PFSK-1 (cell line): ENCODE measurements around the gene BAG5.

Source experiments
- FOXP2 ChIP-seq: optimal IDR thresholded peaks from 2 replicates; pipeline ENCODE3; 2011; ENCODE audit warnings: borderline replicate concordance, control low read depth, inconsistent platforms; ENCODE audit not compliant: insufficient read depth; ENCODE audit errors: extremely low read length, extremely low read depth
- POLR2AphosphoS5 ChIP-seq: IDR thresholded peaks from 2 replicates; pipeline ENCODE4 v1.6.1; 2012; ENCODE audit warnings: low read depth, mild to moderate bottlenecking, control low read depth, low read length, moderate library complexity
- SIN3A ChIP-seq: IDR thresholded peaks from 2 replicates; pipeline ENCODE4 v1.6.1; 2012; ENCODE audit warnings: mild to moderate bottlenecking, low read length, moderate library complexity, borderline replicate concordance; ENCODE audit not compliant: insufficient read depth
- TAF1 ChIP-seq: IDR thresholded peaks from 2 replicates; pipeline ENCODE4 v1.6.1; 2012; ENCODE audit warnings: low read length, control low read depth, borderline replicate concordance; ENCODE audit not compliant: insufficient read depth
- TF ChIP-seq, protein P1 (sequence below), 2 experiments: IDR thresholded peaks; 2 replicates each; pipeline versions ENCODE4 v1.6.1 to v1.8.0; 2011 to 2012; ENCODE audit warnings: low read depth in 2 of 2, low read length in 2 of 2, control low read depth in 1 of 2, inconsistent platforms in 1 of 2, mild to moderate bottlenecking in 1 of 2, moderate library complexity in 1 of 2; ENCODE audit not compliant: insufficient read depth in 1 of 2

The BAG5 gene

DNA sequence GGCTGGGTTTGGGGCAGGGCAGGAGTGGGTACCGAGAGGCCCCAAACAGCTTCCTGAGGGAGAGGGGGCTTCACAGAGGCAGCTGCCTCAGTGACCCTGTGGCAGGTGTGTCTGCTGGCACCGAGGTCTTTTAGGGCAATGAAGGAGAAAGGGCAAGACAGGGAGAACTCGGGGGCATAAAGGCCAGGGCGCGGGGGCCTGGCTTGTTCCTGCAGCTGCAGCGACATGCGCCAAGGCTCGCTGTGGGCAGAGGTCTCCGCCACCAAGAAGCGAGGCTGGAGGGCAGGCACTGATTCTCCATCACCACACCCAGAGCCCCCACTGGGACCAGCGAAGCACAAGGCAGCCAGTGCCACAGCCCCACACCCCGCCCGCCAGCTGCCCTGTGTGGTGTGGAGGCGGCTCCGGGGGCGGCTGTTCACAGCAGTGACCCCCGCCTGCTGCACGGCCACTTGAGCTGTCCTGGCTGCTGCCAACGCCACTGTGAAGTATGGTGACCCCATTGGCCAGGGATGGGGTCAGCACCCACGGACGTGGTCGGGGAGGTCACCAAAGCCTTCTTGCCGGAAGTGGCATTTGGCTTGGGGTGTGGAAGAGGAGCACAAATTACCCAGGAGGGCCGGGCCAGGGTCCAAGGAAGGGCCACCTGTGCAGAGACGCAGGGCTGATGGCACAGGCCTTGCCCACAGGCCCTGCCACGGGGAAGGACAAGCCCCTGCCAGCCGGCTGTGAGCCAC is 16.4 kb downstream of the BAG5 start:
- no peak for TF ChIP-seq POLR2AphosphoS5
- TF ChIP-seq FOXP2 = no peak
- TF ChIP-seq, protein P1, sequence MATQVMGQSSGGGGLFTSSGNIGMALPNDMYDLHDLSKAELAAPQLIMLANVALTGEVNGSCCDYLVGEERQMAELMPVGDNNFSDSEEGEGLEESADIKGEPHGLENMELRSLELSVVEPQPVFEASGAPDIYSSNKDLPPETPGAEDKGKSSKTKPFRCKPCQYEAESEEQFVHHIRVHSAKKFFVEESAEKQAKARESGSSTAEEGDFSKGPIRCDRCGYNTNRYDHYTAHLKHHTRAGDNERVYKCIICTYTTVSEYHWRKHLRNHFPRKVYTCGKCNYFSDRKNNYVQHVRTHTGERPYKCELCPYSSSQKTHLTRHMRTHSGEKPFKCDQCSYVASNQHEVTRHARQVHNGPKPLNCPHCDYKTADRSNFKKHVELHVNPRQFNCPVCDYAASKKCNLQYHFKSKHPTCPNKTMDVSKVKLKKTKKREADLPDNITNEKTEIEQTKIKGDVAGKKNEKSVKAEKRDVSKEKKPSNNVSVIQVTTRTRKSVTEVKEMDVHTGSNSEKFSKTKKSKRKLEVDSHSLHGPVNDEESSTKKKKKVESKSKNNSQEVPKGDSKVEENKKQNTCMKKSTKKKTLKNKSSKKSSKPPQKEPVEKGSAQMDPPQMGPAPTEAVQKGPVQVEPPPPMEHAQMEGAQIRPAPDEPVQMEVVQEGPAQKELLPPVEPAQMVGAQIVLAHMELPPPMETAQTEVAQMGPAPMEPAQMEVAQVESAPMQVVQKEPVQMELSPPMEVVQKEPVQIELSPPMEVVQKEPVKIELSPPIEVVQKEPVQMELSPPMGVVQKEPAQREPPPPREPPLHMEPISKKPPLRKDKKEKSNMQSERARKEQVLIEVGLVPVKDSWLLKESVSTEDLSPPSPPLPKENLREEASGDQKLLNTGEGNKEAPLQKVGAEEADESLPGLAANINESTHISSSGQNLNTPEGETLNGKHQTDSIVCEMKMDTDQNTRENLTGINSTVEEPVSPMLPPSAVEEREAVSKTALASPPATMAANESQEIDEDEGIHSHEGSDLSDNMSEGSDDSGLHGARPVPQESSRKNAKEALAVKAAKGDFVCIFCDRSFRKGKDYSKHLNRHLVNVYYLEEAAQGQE (IDR thresholded peaks at IDR 0.05; ENCODE audit: insufficient read depth in 1 of 2, low read depth in 2 of 2, low read length in 2 of 2) = no peak
- TF ChIP-seq SIN3A = no peak
- no peak for TF ChIP-seq TAF1

DNA sequence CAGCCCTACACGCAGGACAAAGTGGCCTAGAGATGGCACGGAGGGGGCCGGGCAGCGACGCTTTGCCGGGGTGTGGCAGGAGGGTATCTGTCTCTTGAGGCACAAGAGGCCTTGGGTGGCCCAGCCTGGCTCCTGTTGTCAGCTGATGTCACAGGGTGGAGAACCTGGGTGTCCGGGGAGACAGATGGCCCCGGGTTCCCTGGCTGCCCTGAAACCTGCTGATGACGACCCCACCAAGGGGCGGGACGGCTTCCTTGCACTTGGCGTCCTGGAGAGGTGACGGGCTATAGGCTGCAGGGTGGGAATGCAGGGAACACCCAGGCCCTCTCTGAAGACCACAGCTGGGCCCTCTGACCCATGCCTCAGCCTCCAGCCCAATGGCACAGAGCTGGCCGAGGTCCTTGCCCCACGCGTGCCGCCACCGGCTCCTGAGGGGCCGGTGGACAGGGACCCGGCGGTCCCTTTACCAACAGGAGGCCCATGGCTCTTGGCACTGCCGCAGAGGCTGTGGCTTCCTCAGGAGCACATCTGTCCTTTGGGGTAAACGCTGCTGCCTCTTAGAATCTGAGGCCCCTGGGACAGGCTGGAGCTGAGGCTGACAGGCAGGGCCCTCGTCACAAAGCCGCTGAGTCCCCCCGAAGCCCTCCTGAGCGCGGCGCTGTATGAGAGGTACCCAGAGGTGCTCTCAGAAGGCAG is 17.1 kb downstream of the BAG5 start:
- TF ChIP-seq POLR2AphosphoS5 = no peak
- TF ChIP-seq TAF1 = no peak
- no peak for TF ChIP-seq FOXP2
- TF ChIP-seq, protein P1 (IDR thresholded peaks at IDR 0.05; ENCODE audit: insufficient read depth in 1 of 2, low read depth in 2 of 2, low read length in 2 of 2) = no peak
- no peak for TF ChIP-seq SIN3A

DNA sequence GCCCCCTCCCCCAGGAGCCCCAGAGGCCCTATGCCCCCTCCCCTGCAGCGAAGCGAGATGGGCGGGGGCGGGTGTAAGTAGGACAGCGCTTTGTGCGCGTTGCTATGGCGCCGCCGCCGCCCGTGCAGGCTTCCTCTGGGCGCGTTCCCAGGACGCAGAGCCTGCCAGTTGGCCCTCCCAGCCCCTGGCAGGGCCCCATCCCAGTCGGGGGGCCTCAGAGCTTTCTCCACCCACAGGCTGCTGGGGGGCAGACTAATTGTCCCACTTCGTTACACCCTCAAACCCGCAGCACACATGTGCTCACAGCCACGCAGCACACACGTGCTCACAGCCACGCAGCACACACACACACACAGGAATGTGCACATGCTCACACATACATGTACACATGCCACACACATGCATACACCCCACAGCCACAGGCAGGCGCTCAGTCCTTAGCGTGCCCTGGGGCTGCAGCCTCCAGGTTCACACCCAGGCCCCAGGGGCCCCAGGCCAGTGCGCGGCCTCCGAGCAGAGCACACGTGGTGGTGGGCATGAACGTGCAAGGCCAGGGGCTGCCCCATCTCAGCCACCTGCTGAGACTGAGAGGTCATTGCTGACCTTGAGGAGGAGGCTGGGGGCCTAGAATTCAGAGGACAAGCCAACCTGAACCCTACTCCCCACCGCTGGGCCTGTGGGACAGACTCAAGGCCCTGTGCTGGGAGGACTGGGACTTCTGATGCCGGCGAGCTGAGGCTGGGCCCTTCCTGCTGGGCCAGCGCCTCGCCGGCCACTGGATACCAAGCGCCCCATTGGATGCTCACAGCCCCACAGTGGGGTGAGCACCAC is 17.9 kb downstream of the BAG5 start:
- TF ChIP-seq SIN3A (no peak), TAF1 (no peak), POLR2AphosphoS5 (no peak), FOXP2 (no peak)
- TF ChIP-seq, protein P1 (IDR thresholded peaks at IDR 0.05; ENCODE audit: insufficient read depth in 1 of 2, low read depth in 2 of 2, low read length in 2 of 2) = no peak

DNA sequence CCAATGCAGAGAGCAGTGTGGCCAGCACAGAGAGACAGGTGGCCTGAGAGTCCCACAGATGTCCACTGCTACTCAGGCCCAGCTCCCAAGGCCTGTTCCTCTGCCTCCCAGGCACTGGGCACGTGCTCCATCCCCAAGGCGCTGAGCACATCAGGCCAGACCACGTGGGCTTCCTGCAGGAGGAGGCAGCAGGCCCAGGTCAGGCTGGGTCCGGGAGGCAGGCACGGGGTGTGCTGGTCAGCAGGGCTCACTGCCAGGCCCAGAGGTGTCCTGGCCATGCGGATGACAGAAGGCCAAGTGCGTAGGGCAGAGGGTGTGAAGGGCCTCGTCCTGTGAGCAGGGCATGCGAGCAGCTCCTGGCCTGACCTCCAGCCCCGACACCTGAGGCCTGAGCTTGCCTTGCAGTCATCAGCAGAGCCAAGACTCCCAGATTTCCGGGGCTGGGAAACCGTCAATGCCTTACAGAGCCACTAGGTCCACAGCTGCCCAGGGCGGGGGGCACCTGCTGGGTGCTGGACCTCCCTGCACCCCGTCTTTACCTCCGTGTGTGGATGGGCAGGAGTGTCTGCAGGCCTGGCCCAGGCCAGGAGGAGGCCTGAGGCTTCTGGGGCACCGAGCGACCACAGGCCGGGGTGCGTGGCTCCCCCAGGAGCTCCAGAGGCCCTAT is 18.6 kb downstream of the BAG5 start:
- TF ChIP-seq POLR2AphosphoS5 (no peak), FOXP2 (no peak), TAF1 (no peak), SIN3A (no peak)
- TF ChIP-seq, protein P1 (IDR thresholded peaks at IDR 0.05; ENCODE audit: insufficient read depth in 1 of 2, low read depth in 2 of 2, low read length in 2 of 2) = no peak
